MM.1S (cell line): ENCODE data around the gene SLC6A8.

Source experiments
- DNase-seq: peaks from one replicate; pipeline ENCODE4 v3.0.0-alpha.2; 2015
- H2AFZ ChIP-seq: fragments of 300-600 bp; sonication (generic); 2 replicates; pipeline ENCODE4 v1.6.0; 2016; ENCODE audit warnings: antibody characterized with exemption, low read length
- H3F3A ChIP-seq: fragments of 300-600 bp; sonication (generic); 2 replicates; pipeline ENCODE4 v1.6.1; 2016; ENCODE audit warnings: mild to moderate bottlenecking, antibody characterized with exemption, low read length, moderate library complexity, mixed read lengths; ENCODE audit not compliant: insufficient read depth
- H3K27ac ChIP-seq: fragments of 300-600 bp; sonication (generic); 2 replicates; pipeline ENCODE4 v1.5.1; 2016; ENCODE audit warnings: mild to moderate bottlenecking, low read length
- H3K27me3 ChIP-seq: fragments of 300-600 bp; sonication (generic); replicated peaks from 2 replicates; pipeline ENCODE4 v1.6.0; 2016; ENCODE audit warnings: low read length; ENCODE audit not compliant: insufficient read depth
- H3K36me3 ChIP-seq: fragments of 300-600 bp; sonication (generic); replicated peaks from 2 replicates; pipeline ENCODE4 v1.6.1; 2016; ENCODE audit warnings: mild to moderate bottlenecking, low read length, mixed read lengths; ENCODE audit not compliant: insufficient read depth
- H3K4me1 ChIP-seq: fragments of 300-600 bp; sonication (generic); 2 replicates; pipeline ENCODE4 v1.6.1; 2016; ENCODE audit warnings: low read length, mixed read lengths
- H3K4me2 ChIP-seq: fragments of 300-600 bp; sonication (generic); 2 replicates; pipeline ENCODE4 v1.6.0; 2016; ENCODE audit warnings: low read depth, low read length
- H3K4me3 ChIP-seq: fragments of 300-600 bp; sonication (generic); 2 replicates; pipeline ENCODE4 v1.5.1; 2016; ENCODE audit warnings: low read length, mixed read lengths
- H3K79me2 ChIP-seq: fragments of 300-600 bp; sonication (generic); 2 replicates; pipeline ENCODE4 v1.6.1; 2016; ENCODE audit warnings: mixed run types, low read length, mixed read lengths
- H3K9ac ChIP-seq: fragments of 300-600 bp; sonication (generic); 2 replicates; pipeline ENCODE4 v1.6.1; 2016; ENCODE audit warnings: low read length, mixed read lengths
- H3K9me2 ChIP-seq: fragments of 300-600 bp; sonication (generic); replicated peaks from 2 replicates; pipeline ENCODE4 v1.6.1; 2016; ENCODE audit warnings: mild to moderate bottlenecking, low read length, mixed read lengths; ENCODE audit not compliant: insufficient read depth
- H3K9me3 ChIP-seq: fragments of 300-600 bp; sonication (generic); replicated peaks from 2 replicates; pipeline ENCODE4 v1.6.1; 2016; ENCODE audit warnings: mild to moderate bottlenecking, low read length, mixed read lengths; ENCODE audit not compliant: insufficient read depth
- H4K20me1 ChIP-seq: fragments of 300-600 bp; sonication (generic); 2 replicates; pipeline ENCODE4 v1.6.1; 2016; ENCODE audit warnings: mild to moderate bottlenecking, low read length, moderate library complexity, mixed read lengths; ENCODE audit not compliant: insufficient read depth
- EZH2 ChIP-seq: fragments of 300-600 bp; sonication (generic); optimal IDR thresholded peaks from 2 replicates; pipeline ENCODE3; 2017; ENCODE audit warnings: low read depth, mild to moderate bottlenecking, antibody characterized with exemption, low read length, mixed read lengths
- EZH2phosphoT487 ChIP-seq: fragments of 300-600 bp; sonication (generic); IDR thresholded peaks from 2 replicates; pipeline ENCODE4 v1.6.1; 2018; ENCODE audit warnings: antibody characterized with exemption, low read length
- TF ChIP-seq, protein P1 (sequence below): fragments of 300-600 bp; sonication (generic); IDR thresholded peaks from 2 replicates; pipeline ENCODE4 v1.5.1; 2016; ENCODE audit warnings: antibody characterized with exemption, low read length, mixed read lengths

The SLC6A8 gene

DNA sequence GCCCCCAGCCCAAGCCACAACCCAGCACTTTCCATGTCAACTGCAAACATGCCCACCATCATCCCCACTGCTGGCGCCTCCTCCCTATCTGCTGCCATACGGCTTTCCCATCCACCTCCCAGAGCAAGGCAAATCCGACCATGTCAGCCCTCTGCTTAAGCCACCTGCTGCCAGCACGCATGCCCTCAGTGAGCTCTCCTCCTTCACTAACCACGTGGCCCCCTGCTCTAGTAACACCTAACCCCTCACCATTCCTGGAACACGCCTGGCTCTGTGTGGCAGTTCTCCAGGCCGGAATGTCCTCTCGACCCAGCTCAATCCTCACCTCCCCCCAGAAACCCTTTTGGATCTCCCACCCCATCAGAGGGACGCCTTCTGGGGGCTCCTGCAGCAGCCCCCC lies 19.1 kb downstream of the SLC6A8 start:
- no peaks in the 10 kb centered on the region for H3K36me3 ChIP-seq
- H3K4me3 ChIP-seq = no peak overlapping the region
- TF ChIP-seq EZH2 (no peak), EZH2phosphoT487 (no peak)
- TF ChIP-seq, protein P1, sequence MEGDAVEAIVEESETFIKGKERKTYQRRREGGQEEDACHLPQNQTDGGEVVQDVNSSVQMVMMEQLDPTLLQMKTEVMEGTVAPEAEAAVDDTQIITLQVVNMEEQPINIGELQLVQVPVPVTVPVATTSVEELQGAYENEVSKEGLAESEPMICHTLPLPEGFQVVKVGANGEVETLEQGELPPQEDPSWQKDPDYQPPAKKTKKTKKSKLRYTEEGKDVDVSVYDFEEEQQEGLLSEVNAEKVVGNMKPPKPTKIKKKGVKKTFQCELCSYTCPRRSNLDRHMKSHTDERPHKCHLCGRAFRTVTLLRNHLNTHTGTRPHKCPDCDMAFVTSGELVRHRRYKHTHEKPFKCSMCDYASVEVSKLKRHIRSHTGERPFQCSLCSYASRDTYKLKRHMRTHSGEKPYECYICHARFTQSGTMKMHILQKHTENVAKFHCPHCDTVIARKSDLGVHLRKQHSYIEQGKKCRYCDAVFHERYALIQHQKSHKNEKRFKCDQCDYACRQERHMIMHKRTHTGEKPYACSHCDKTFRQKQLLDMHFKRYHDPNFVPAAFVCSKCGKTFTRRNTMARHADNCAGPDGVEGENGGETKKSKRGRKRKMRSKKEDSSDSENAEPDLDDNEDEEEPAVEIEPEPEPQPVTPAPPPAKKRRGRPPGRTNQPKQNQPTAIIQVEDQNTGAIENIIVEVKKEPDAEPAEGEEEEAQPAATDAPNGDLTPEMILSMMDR = no peak
- H3K27me3 ChIP-seq = no peaks in the 10 kb centered on the region
- H2AFZ ChIP-seq = no peak overlapping the region
- no peak for DNase-seq
- H3F3A ChIP-seq = no peaks in the 10 kb centered on the region
- no peak overlapping the region for H3K4me2 ChIP-seq
- no peaks in the 10 kb centered on the region for H3K79me2 ChIP-seq
- H3K9ac ChIP-seq = no peak overlapping the region
- H3K27ac ChIP-seq = no peak overlapping the region
- H3K9me2 ChIP-seq = no peaks in the 10 kb centered on the region
- no peaks in the 10 kb centered on the region for H3K4me1 ChIP-seq
- no peaks in the 10 kb centered on the region for H3K9me3 ChIP-seq
- no peaks in the 10 kb centered on the region for H4K20me1 ChIP-seq

DNA sequence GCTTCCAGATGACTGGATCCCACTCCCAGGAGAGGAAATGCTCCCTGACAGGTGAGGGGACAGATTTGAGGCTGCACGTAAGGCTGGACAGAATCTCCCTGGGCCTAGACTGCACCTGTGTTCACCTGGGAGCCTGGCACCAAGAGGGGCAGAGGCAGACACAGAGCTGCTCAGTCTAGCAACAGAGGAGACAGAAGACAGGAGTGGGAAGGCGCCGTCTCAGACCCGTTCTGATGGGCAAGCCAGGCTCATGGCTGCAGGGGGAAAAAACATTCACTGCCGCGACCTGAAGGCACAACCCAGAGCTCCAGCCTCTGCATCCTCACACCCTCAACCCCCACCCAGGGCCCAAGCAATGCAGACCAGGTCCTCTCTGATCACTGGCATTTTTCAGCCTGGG lies 19.7 kb downstream of the SLC6A8 start:
- no peak for DNase-seq
- H3F3A ChIP-seq = no peaks in the 10 kb centered on the region
- no peak overlapping the region for H3K4me2 ChIP-seq
- H3K4me1 ChIP-seq = no peaks in the 10 kb centered on the region
- no peak overlapping the region for H3K9ac ChIP-seq
- no peaks in the 10 kb centered on the region for H3K9me2 ChIP-seq
- no peaks in the 10 kb centered on the region for H3K9me3 ChIP-seq
- no peaks in the 10 kb centered on the region for H3K36me3 ChIP-seq
- no peaks in the 10 kb centered on the region for H4K20me1 ChIP-seq
- H3K27me3 ChIP-seq = no peaks in the 10 kb centered on the region
- H2AFZ ChIP-seq = no peak overlapping the region
- no peaks in the 10 kb centered on the region for H3K79me2 ChIP-seq
- H3K4me3 ChIP-seq = no peak overlapping the region
- no peak overlapping the region for H3K27ac ChIP-seq
- TF ChIP-seq, protein P1 = no peak
- TF ChIP-seq EZH2 = no peak
- no peak for TF ChIP-seq EZH2phosphoT487

DNA sequence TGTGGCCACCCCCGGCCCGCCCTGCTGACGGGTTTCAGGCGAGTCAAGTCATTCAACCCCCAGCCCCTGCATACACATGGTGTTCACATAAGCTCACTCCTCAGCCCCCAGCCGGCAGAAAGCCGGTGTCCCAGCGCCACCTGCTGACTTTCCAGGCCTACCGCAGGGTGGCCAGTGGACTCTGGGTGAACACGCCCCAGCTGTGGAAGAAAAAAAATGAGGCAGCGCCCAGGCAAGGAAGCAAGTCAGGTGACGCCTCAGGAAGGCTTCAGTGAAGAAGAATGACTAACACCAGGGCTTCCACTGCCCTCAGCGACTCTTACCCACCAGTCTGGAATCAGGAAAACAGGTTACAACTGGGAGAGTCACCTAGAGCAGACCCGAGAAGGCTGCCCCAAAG lies 20.7 kb downstream of the SLC6A8 start:
- no peak overlapping the region for H3K27ac ChIP-seq
- no peak for DNase-seq
- H3K9me3 ChIP-seq = no peaks in the 10 kb centered on the region
- H3K79me2 ChIP-seq = no peaks in the 10 kb centered on the region
- no peaks in the 10 kb centered on the region for H3K4me1 ChIP-seq
- no peak overlapping the region for H3K4me2 ChIP-seq
- no peak for TF ChIP-seq EZH2
- TF ChIP-seq, protein P1 = peak; percentile 35
- H3K27me3 ChIP-seq = no peaks in the 10 kb centered on the region
- no peak overlapping the region for H2AFZ ChIP-seq
- H3F3A ChIP-seq = no peaks in the 10 kb centered on the region
- no peaks in the 10 kb centered on the region for H4K20me1 ChIP-seq
- H3K9me2 ChIP-seq = no peaks in the 10 kb centered on the region
- H3K4me3 ChIP-seq = no peak overlapping the region
- H3K9ac ChIP-seq = no peak overlapping the region
- no peaks in the 10 kb centered on the region for H3K36me3 ChIP-seq
